CD14-positive monocyte (primary cell): Measurements from ENCODE around the gene WNT16. TPM values are rescaled to one million over a fixed set of nuclear protein-coding genes. Genes with fewer than 3 reads are reported as not detected.

ENCODE experiments used
- DNase-seq, 3 donors: peaks; one replicate each; pipeline ENCODE4 v3.0.0-alpha.2; 2011 to 2022
- H2AFZ ChIP-seq: 2 replicates; pipeline ENCODE4 v1.6.0; 2012; ENCODE audit warnings: mild to moderate bottlenecking, low read depth, low read length, inconsistent platforms; ENCODE audit not compliant: insufficient read depth, poor library complexity, severe bottlenecking
- H3K27ac ChIP-seq, 2 donors: 1 replicate in 1 of 2; 2 replicates in 1 of 2; pipeline ENCODE4 v1.5.1; 2012 to 2013; ENCODE audit warnings: low read length in 2 of 2, control low read depth in 1 of 2, inconsistent platforms in 1 of 2, low read depth in 1 of 2, mild to moderate bottlenecking in 1 of 2
- H3K27me3 ChIP-seq, 2 donors: one replicate each; pipeline versions ENCODE4 v1.6.0 to v1.6.1; 2011 to 2013; ENCODE audit warnings: low read length in 2 of 2; ENCODE audit not compliant: control insufficient read depth in 2 of 2, insufficient read depth in 2 of 2
- H3K36me3 ChIP-seq, 2 donors: replicated peaks in 1 of 2; 1 replicate in 1 of 2; 2 replicates in 1 of 2; pipeline versions ENCODE4 v1.5.1 to v1.6.1; 2012 to 2013; ENCODE audit warnings: low read length in 2 of 2, control low read depth in 1 of 2, inconsistent platforms in 1 of 2, mild to moderate bottlenecking in 1 of 2; ENCODE audit not compliant: insufficient read depth in 2 of 2, control insufficient read depth in 1 of 2
- H3K4me1 ChIP-seq, 2 donors: 1 replicate in 1 of 2; 2 replicates in 1 of 2; pipeline versions ENCODE4 v1.5.1 to v1.6.1; 2012 to 2013; ENCODE audit warnings: low read length in 2 of 2, control low read depth in 1 of 2, inconsistent platforms in 1 of 2, mild to moderate bottlenecking in 1 of 2, moderate library complexity in 1 of 2; ENCODE audit not compliant: insufficient read depth in 2 of 2, control insufficient read depth in 1 of 2
- H3K4me2 ChIP-seq: replicated peaks from 2 replicates; pipeline ENCODE3; 2012; ENCODE audit warnings: low read length, moderate library complexity, mild to moderate bottlenecking; ENCODE audit not compliant: poor library complexity, severe bottlenecking; ENCODE audit errors: extremely low read depth
- H3K4me3 ChIP-seq, 3 experiments: fragments of 200-600 bp in 1 of 3; sonication (generic) in 1 of 3; replicated peaks in 1 of 3; 1 replicate in 2 of 3; 2 replicates in 1 of 3; pipeline ENCODE4 v1.5.1; 2011 to 2013; ENCODE audit warnings: low read length in 3 of 3, mild to moderate bottlenecking in 3 of 3, control low read depth in 2 of 3, low read depth in 2 of 3, inconsistent platforms in 1 of 3, moderate library complexity in 1 of 3
- H3K79me2 ChIP-seq: 2 replicates; pipeline ENCODE4 v1.6.0; 2012; ENCODE audit warnings: mild to moderate bottlenecking, control low read depth, inconsistent platforms, low read length, moderate library complexity; ENCODE audit not compliant: insufficient read depth
- H3K9ac ChIP-seq: 2 replicates; pipeline ENCODE4 v1.6.0; 2017; ENCODE audit warnings: low read length, mild to moderate bottlenecking; ENCODE audit not compliant: insufficient read depth, poor library complexity, severe bottlenecking
- H3K9me3 ChIP-seq, 2 donors: replicated peaks in 1 of 2; 1 replicate in 1 of 2; 2 replicates in 1 of 2; pipeline versions ENCODE4 v1.5.1 to v1.6.1; 2012 to 2013; ENCODE audit warnings: low read length in 2 of 2, control low read depth in 1 of 2; ENCODE audit not compliant: control insufficient read depth in 1 of 2, insufficient read depth in 1 of 2
- H4K20me1 ChIP-seq: 2 replicates; pipeline ENCODE4 v1.6.0; 2012; ENCODE audit warnings: mild to moderate bottlenecking, low read length, control low read depth, moderate library complexity; ENCODE audit not compliant: insufficient read depth
- H3K27ac Mint-ChIP-seq, 7 donors: one replicate each; pipeline ENCODE4 v1.8.0; 2020; ENCODE audit warnings: mild to moderate bottlenecking in 7 of 7, mixed read lengths in 7 of 7, moderate library complexity in 6 of 7, inconsistent platforms in 2 of 7
- H3K27me3 Mint-ChIP-seq, 3 donors: one replicate each; pipeline ENCODE4 v1.8.0; 2021 to 2022; ENCODE audit warnings: low read depth in 3 of 3, mild to moderate bottlenecking in 3 of 3, mixed read lengths in 3 of 3, moderate library complexity in 3 of 3, inconsistent platforms in 1 of 3
- H3K36me3 Mint-ChIP-seq, 2 donors: one replicate each; pipeline ENCODE4 v1.8.0; 2020; ENCODE audit warnings: mixed read lengths in 2 of 2, inconsistent platforms in 1 of 2, mild to moderate bottlenecking in 1 of 2
- H3K4me1 Mint-ChIP-seq: one replicate; pipeline ENCODE4 v1.8.0; 2020; ENCODE audit warnings: mild to moderate bottlenecking, mixed read lengths
- H3K4me3 Mint-ChIP-seq, 2 donors: one replicate each; pipeline ENCODE4 v1.8.0; 2020; ENCODE audit warnings: mild to moderate bottlenecking in 2 of 2, mixed read lengths in 2 of 2, moderate library complexity in 1 of 2
- H3K9me3 Mint-ChIP-seq, 7 donors: one replicate each; pipeline ENCODE4 v1.8.0; 2020 to 2022; ENCODE audit warnings: mixed read lengths in 7 of 7, mild to moderate bottlenecking in 6 of 7, moderate library complexity in 6 of 7, inconsistent platforms in 2 of 7
- CTCF ChIP-seq: fragments of 200-600 bp; IDR thresholded peaks from one replicate; pipeline ENCODE4 v1.8.0; 2022; ENCODE audit warnings: antibody characterized with exemption, mild to moderate bottlenecking
- WGBS: methylation state at CpG from one replicate; pipeline ENCODE4 v1.1.5; 2013; ENCODE audit warnings: missing lambda C conversion rate; ENCODE audit not compliant: insufficient coverage; 5-methylcytosine and 5-hydroxymethylcytosine counted together
- intact Hi-C, 2 donors: fragments of 100-400 bp; cut with micrococcal nuclease; formaldehyde crosslinking; loops; one replicate each; pipeline versions ENCODE4 v1.15.0 to v1.15.1; 2023
- polyA plus RNA-seq, 3 donors: library from polyadenylated mRNA; depleted of rRNA in 1 of 3; unstranded in 2 of 3; stranded (reverse) in 1 of 3; fragments of 300-500 nt in 2 of 3; fragments of >200 nt in 1 of 3; fragmentation: Illumina TruSeq in 2 of 3; gene quantifications; 1 replicate in 2 of 3; 2 replicates in 1 of 3; pipeline ENCODE4 v1.2.3, GENCODE V29; 2012 to 2021

WNT16 gene
- polyA plus RNA-seq, 3 donors = 0.05 TPM; not detected in 2

- Histone ChIP-seq H3K9ac (no peak overlapping the region), H4K20me1 (no peaks in the 10 kb centered on the region), H3K9me3 (no peaks in the 10 kb centered on the region), H3K27me3 (no peaks in the 10 kb centered on the region), H3K4me3 (no peak overlapping the region), H3K27ac (no peak overlapping the region), H3K4me1 (no peaks in the 10 kb centered on the region), H2AFZ (no peak overlapping the region), H3K36me3 (no peaks in the 10 kb centered on the region), H3K79me2 (no peaks in the 10 kb centered on the region), H3K4me2 (no peak overlapping the region)
- DNase-seq = no peak
- peaks cover 0 to 3% (median 0%) of the 10 kb centered on the region in 7 donors for H3K9me3 Mint-ChIP-seq
- no peak overlapping the region for H3K27ac Mint-ChIP-seq
- 80% methylated on average over 1 of the region's 6 CpGs for WGBS
- H3K4me1 Mint-ChIP-seq = no peaks in the 10 kb centered on the region
- intact Hi-C loops = no loop called here
- H3K4me3 Mint-ChIP-seq = no peak overlapping the region
- TF ChIP-seq CTCF = no peak
- no peaks in the 10 kb centered on the region for H3K36me3 Mint-ChIP-seq
- no peaks in the 10 kb centered on the region for H3K27me3 Mint-ChIP-seq
Observed at GRCh38 chr7:121303422-121304101, 25.2 kb upstream of the WNT16 start.

GRCh38 chr7:121304102-121304658, 24.6 kb upstream of the WNT16 start:
- H3K79me2 ChIP-seq = no peaks in the 10 kb centered on the region
- no peak overlapping the region for H3K27ac Mint-ChIP-seq
- no peaks in the 10 kb centered on the region for H3K4me1 ChIP-seq
- no peak overlapping the region for H2AFZ ChIP-seq
- no peaks in the 10 kb centered on the region for H3K4me1 Mint-ChIP-seq
- H3K27me3 Mint-ChIP-seq = no peaks in the 10 kb centered on the region
- no peak overlapping the region for H3K4me3 Mint-ChIP-seq
- no peaks in the 10 kb centered on the region for H3K36me3 Mint-ChIP-seq
- DNase-seq = no peak
- peaks cover 0 to 6% (median 2%) of the 10 kb centered on the region in 7 donors for H3K9me3 Mint-ChIP-seq
- H3K4me2 ChIP-seq = no peak overlapping the region
- WGBS = no CpG with 5 or more reads among the region's 1 CpG
- H3K4me3 ChIP-seq = no peak overlapping the region
- no peak for TF ChIP-seq CTCF
- no peak overlapping the region for H3K9ac ChIP-seq
- H3K36me3 ChIP-seq = no peaks in the 10 kb centered on the region
- no peaks in the 10 kb centered on the region for H3K27me3 ChIP-seq
- intact Hi-C loops = no loop called here
- H3K9me3 ChIP-seq = no peaks in the 10 kb centered on the region
- no peaks in the 10 kb centered on the region for H4K20me1 ChIP-seq
- no peak overlapping the region for H3K27ac ChIP-seq
